ENCODE results near the gene CAMLG.

Gene CAMLG

DNA sequence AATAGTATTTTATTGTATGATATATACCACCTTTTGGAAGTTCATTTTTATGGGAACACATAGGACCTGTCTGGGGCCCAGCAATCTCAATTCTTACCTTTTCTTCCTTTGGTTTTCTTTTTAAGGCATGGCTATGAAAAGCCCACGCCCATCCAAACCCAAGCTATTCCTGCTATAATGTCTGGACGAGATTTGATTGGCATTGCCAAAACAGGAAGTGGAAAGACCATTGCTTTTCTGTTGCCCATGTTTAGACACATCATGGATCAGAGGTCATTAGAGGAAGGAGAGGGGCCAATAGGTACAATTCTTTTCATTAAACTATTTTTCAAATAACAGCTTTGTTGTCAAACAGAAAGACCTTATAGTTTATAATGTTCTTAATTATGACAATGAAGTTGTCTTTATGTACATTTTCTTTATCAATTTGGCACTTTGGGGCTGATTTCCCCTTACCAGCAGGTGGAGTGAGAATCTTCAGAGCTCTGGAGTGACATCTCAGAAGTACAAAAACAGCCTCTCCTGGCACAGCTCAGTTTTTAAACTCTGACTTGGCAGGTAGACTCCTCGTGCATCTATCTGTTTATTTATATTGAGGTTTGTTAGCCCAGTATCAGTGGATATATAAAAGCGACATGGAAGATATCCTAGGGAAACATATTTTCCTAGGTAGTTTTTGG, 46.0 kb downstream of the CAMLG start:
- DNase-seq, result no peak

GRCh38 chr5:134784946-134785620, 46.7 kb downstream of the CAMLG start:
- no peak for DNase-seq

DNA sequence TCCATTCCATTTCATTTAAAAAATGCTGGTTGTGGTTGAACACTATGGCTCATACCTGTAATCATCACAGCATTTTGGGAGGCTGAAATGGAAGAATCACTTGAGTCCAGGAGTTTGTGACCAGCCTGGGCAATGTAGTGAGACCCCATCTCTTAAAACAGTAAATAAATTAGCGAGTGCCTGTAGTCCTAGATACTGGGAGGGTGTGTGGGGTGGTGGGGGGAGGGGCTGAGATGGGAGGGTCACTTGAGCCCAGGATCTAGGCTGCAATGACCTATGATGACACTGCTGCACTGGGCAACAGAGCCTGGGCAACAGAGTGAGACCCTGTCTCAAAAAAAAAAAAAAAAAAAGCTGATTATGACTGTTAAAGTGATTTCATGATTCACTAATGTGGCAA, 49.3 kb downstream of the CAMLG start:
- DNase-seq, result no peak

GRCh38 chr5:134791580-134791979, 53.2 kb downstream of the CAMLG start:
- no peak for DNase-seq

DNA sequence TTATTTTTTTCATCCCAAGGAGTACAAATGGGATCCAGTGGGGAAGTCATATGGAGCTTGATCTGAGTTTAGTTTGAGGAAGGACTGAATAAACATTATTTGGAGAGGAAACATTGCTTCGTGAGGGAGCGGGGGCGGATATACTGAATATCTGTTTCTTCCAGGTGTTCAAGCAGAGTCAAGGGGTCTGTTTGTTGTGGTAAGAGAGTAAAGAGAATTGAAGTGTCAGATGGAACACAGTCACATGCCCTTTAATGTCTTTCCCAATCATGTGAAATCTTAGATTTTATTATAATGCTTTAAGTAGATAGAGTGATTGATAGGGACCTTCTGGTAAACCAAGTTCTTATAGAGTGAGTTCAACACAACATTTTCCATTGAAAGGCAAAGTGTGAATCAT, 53.9 kb downstream of the CAMLG start:
- no peak for DNase-seq

DNA sequence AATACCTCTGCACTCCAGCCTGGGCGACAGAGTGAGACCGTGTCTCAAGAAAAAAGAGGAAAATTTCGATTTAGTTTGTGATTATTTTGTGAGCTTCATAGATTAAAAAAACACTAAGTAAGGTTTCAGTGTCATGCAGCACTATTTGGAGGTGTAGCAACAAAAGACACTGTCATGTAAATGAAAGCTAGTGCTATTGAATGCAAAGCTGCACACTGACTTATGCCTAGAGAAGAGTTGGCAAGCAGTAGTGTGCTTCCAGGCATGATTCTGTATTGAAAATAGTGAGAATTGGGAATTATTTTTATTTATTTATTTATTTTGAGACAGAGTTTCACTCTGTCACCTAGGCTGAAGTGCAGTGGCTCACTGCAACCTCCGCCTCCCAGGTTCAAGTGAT, 54.8 kb downstream of the CAMLG start:
- no peak for DNase-seq

DNA sequence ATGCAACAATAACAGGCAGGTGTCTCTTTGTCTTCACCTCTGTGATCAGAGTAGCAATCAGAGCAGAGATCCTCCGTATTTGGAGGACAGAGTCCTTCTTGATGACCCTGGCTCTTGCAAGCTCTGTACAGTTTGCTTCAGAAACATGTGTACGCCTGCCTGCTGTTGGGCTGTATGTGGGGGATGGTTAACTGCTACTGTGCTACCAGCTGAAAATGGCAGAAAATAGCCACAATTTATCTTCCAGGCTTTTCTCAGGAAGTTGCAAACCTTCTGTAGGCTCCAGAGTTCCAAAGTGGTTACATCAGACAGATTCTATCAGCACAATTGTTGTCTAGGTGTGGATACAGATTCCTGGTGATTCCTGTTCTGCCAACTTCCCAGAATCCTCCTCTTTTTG, 55.7 kb downstream of the CAMLG start:
- no peak for DNase-seq

- DNase-seq, result no peak
Observed at GRCh38 chr5:134794819-134795218, 56.5 kb downstream of the CAMLG start.

DNA sequence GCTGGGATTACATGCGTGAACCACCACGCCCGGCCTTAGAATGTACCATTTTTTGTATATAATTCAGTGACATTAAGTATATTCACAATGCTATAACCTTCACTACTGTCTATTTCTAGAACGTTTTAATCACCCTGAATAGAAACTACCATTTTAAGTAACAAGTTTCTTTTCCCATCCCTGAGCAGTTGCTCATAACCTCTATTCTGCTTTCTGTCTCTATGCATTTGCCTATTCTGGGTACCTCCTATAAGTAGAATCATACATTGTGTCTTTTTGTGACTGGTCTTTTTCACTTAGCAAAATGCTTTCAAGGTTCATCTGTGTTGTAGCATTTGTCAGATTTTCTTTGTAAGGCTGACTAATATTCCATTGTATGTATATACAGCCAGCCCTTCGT, 60.1 kb downstream of the CAMLG start:
- DNase-seq, result no peak
